SK-N-MC (cell line): Measurements from ENCODE around the gene RPRD1B.

Experiments used
- EZH2 ChIP-seq: fragments of 200-600 bp; sonication (generic); IDR thresholded peaks from one replicate; pipeline ENCODE4 v1.6.1; 2017; ENCODE audit warnings: antibody characterized with exemption
- POLR2AphosphoS5 ChIP-seq: IDR thresholded peaks from 2 replicates; pipeline ENCODE4 v1.6.1; 2012; ENCODE audit warnings: mild to moderate bottlenecking, low read depth, low read length, borderline replicate concordance

DNA sequence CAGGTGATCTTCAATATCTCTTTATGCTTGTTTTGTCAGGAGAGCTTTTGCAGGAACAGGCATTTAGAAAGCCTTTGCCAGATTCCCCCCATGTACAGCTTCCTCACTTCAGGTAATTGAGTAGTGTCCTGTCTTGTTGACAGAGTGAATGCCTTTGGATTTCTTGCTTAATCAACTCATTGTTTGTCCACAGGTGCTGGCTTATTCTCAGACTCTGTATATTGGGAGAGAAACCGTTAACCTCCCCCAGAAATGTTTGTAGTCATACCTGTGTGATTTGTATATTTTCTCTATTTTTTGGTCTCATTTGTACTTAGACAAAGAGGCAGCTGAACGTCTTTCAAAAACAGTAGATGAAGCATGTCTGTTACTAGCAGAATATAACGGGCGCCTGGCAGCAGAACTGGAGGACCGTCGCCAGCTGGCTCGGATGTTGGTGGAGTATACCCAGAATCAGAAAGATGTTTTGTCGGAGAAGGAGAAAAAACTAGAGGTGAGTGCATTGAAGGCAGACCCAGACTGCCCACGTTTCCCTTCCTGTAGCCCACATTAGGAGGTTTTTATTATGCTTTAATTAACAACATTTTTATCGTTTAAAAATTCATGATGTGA lies 32.3 kb downstream of the RPRD1B start:
- TF ChIP-seq EZH2 (no peak), POLR2AphosphoS5 (no peak)
